ENCODE measurements around the gene GRIN3B.

GRCh38 chr19:1049106-1049505, 48.9 kb downstream of the GRIN3B start:
- TF ChIP-seq EZH2phosphoT487 (IDR thresholded peaks at IDR 0.05; ENCODE audit: insufficient read depth, low read depth) (no peak), EZH2 (IDR thresholded peaks at IDR 0.05; ENCODE audit: insufficient read depth, poor library complexity, severe bottlenecking) (no peak)
